A673 (cell line): Measurements from ENCODE around the gene HDHD3. TPM values are rescaled to one million over a fixed set of nuclear protein-coding genes. Genes with fewer than 3 reads are reported as not detected.

Experiments
- BruUV-seq: library from RNA; stranded (reverse); fragments of 400-500 nt; replicated peaks from 2 replicates; lab custom pipeline; 2021; lab: Mats Ljungman, UMichigan
- CTCF ChIA-PET: fragments of 300-600 bp; sonication (Branson Sonifier 250); formaldehyde crosslinking; loops from one replicate; lab custom pipeline; 2022; ENCODE audit warnings: antibody characterized with exemption; lab: Charles Lee
- POLR2A ChIA-PET: fragments of 300-600 bp; sonication (Branson Sonifier 250); formaldehyde crosslinking; loops from one replicate; lab custom pipeline; 2022; ENCODE audit warnings: antibody characterized with exemption; ENCODE audit not compliant: low non-redundant PET; lab: Charles Lee
- DNase-seq: peaks from one replicate; pipeline ENCODE4 v3.0.0-alpha.2; 2015; ENCODE audit warnings: low spot score
- H3K27ac ChIP-seq: fragments of 200-600 bp; sonication (generic); 2 replicates; pipeline ENCODE4 v1.5.1; 2016; ENCODE audit warnings: mixed run types, low read depth, mild to moderate bottlenecking, mixed read lengths, antibody characterized with exemption, low read length; ENCODE audit not compliant: poor library complexity, severe bottlenecking
- H3K27me3 ChIP-seq: fragments of 200-600 bp; sonication (generic); replicated peaks from 2 replicates; pipeline ENCODE4 v1.6.1; 2017; ENCODE audit warnings: mixed run types, low read depth, mild to moderate bottlenecking, mixed read lengths, antibody characterized with exemption, low read length; ENCODE audit not compliant: insufficient read depth, poor library complexity
- H3K36me3 ChIP-seq: fragments of 200-600 bp; sonication (generic); 2 replicates; pipeline ENCODE4 v1.6.1; 2016; ENCODE audit warnings: mixed run types, mild to moderate bottlenecking, mixed read lengths, antibody characterized with exemption, low read length; ENCODE audit not compliant: insufficient read depth, poor library complexity, severe bottlenecking
- H3K4me1 ChIP-seq: fragments of 200-600 bp; sonication (generic); 2 replicates; pipeline ENCODE4 v1.6.1; 2017; ENCODE audit warnings: mixed run types, mild to moderate bottlenecking, mixed read lengths, antibody characterized with exemption, low read length; ENCODE audit not compliant: insufficient read depth, poor library complexity, severe bottlenecking
- H3K4me3 ChIP-seq: fragments of 200-600 bp; sonication (generic); 2 replicates; pipeline ENCODE4 v1.5.1; 2016; ENCODE audit warnings: low read depth, mixed run types, mild to moderate bottlenecking, mixed read lengths, low read length; ENCODE audit not compliant: poor library complexity, severe bottlenecking
- H3K9me3 ChIP-seq: fragments of 200-600 bp; sonication (generic); 2 replicates; pipeline ENCODE4 v1.6.1; 2016; ENCODE audit warnings: mixed run types, low read depth, mild to moderate bottlenecking, mixed read lengths, antibody characterized with exemption, low read length; ENCODE audit not compliant: poor library complexity, severe bottlenecking
- EZH2 ChIP-seq: fragments of 200-600 bp; sonication (generic); IDR thresholded peaks from 2 replicates; pipeline ENCODE4 v1.6.1; 2017; ENCODE audit warnings: borderline replicate concordance, low read depth, mild to moderate bottlenecking, mixed read lengths, antibody characterized with exemption, low read length; ENCODE audit not compliant: poor library complexity, severe bottlenecking
- intact Hi-C: fragments of 100-400 bp; cut with micrococcal nuclease; formaldehyde crosslinking; loops from one replicate; pipeline ENCODE4 v1.10.0; 2022; ENCODE audit not compliant: unreplicated experiment
- total RNA-seq: library from RNA; stranded (reverse); gene quantifications from 2 replicates; pipeline ENCODE4 v1.2.3, GENCODE V29; 2021
- TF ChIP-seq, protein P1 (sequence below): fragments of 300-800, 200-600 bp; sonication (generic); conservative IDR thresholded peaks from 2 replicates; pipeline ENCODE4 v1.5.1; 2017; ENCODE audit warnings: low read depth, mild to moderate bottlenecking, antibody characterized with exemption, low read length, moderate library complexity, mixed read lengths

HDHD3 gene
- total RNA-seq, 1 experiment from 2014 or later = 9.4 TPM

DNA sequence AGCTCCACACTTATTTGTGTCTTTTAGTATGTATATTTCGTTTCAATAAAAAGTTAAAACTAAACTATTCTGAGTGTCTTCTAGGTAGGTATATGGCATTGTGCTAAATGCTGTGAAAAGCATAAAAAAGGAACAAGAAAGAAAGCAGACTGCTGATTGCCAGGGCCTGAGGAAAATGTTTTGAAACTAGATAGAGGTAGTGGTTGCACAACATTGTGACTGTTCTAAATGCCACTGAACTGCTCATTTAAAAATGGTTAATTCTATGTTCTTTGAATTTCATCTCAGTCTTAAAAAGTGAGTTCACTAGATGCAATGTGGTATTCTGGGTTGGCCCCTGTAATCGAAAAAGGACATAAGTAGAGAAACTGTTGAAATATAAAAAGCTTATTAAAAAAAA, 26.9 kb upstream of the HDHD3 start:
- peaks cover 17% of the 10 kb centered on the region for H3K36me3 ChIP-seq
- no peak for DNase-seq
- no peaks in the 10 kb centered on the region for H3K27me3 ChIP-seq
- ChIA-PET POLR2A (no interaction called here), CTCF (no interaction called here)
- H3K9me3 ChIP-seq = no peaks in the 10 kb centered on the region
- no TSS peak for BruUV-seq
- intact Hi-C loops = loop anchor here (5.0 to 10.0 kb wide), 3 partner anchors 99 to 189 kb away; partner anchors contain the start of genes CDC26, PRPF4 and RNF183
- TF ChIP-seq, protein P1, sequence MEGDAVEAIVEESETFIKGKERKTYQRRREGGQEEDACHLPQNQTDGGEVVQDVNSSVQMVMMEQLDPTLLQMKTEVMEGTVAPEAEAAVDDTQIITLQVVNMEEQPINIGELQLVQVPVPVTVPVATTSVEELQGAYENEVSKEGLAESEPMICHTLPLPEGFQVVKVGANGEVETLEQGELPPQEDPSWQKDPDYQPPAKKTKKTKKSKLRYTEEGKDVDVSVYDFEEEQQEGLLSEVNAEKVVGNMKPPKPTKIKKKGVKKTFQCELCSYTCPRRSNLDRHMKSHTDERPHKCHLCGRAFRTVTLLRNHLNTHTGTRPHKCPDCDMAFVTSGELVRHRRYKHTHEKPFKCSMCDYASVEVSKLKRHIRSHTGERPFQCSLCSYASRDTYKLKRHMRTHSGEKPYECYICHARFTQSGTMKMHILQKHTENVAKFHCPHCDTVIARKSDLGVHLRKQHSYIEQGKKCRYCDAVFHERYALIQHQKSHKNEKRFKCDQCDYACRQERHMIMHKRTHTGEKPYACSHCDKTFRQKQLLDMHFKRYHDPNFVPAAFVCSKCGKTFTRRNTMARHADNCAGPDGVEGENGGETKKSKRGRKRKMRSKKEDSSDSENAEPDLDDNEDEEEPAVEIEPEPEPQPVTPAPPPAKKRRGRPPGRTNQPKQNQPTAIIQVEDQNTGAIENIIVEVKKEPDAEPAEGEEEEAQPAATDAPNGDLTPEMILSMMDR = no peak
- no peak for TF ChIP-seq EZH2
- H3K27ac ChIP-seq = no peak overlapping the region
- H3K4me3 ChIP-seq = no peak overlapping the region
- peaks cover 4% of the 10 kb centered on the region for H3K4me1 ChIP-seq

DNA sequence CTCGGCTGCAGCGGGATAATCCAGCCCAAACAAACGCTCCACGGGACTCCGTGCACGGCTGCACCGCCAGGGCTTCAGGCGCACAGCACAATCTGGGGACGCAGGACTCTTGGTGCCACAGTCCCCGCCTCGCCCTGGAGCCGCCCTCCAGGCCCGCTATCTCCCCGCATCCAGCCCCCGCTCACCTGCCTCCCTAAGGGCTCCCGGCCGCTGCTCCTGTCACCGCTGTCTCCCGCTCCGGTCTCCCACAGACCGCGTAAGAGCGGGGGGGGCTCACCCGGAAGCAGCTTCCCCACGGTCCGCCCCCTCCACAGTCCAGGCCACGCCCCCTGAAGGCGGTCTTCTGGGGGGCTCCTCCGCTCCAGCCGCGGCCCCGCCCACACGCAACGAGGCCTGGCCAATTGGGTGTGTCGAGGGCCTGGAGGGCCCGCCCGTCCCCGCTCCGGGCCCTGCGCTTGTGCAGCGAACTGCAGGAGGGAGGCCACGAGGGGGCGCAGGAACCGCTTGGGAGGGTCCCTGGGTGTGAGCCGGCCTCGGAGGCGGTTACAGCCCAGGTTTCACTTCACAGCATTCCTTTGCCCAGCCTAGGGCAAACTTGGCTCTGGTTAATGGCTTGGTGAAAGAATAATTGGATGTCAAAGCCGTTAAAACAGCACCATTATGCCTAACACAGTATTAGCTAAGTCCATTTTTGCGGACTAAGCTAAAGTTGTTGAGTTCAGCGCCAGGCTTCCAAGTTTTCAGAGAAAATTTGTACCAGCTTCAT, 24.4 kb upstream of the HDHD3 start, which contains the start of gene ALAD:
ALAD (minus strand) TSS at position 258 of the 766 bp plus-strand sequence. CDS start 7,725 bp downstream, outside the sequence.
- peaks cover 4% of the 10 kb centered on the region for H3K4me1 ChIP-seq
- intact Hi-C loops = loop anchor here (2.0 to 10.0 kb wide), 4 partner anchors 96 to 258 kb away; partner anchors contain the start of genes CDC26, PRPF4 and RNF183
- no peak for TF ChIP-seq EZH2
- TF ChIP-seq, protein P1 = peak; percentile 99
- H3K4me3 ChIP-seq = peak within 1 kb of the TSS; percentile 95
- H3K27me3 ChIP-seq = no peaks in the 10 kb centered on the region
- peak within 1 kb of the TSS; percentile 57 for H3K27ac ChIP-seq
- ChIA-PET CTCF (interaction anchor here (0.6 to 2.0 kb wide), 6 partner anchors 8 to 257 kb away, joined by 3 to 12 read pairs (median 6); partner anchors contain the start of genes C9orf43 and POLE3), POLR2A (interaction anchor here (0.5 kb wide), 1 partner anchor 9 kb away, joined by 3 read pairs; the partner anchor contains the start of genes C9orf43 and POLE3)
- H3K9me3 ChIP-seq = no peaks in the 10 kb centered on the region
- peak; percentile 99 for DNase-seq
- no peaks in the 10 kb centered on the region for H3K36me3 ChIP-seq
- no TSS peak for BruUV-seq

DNA sequence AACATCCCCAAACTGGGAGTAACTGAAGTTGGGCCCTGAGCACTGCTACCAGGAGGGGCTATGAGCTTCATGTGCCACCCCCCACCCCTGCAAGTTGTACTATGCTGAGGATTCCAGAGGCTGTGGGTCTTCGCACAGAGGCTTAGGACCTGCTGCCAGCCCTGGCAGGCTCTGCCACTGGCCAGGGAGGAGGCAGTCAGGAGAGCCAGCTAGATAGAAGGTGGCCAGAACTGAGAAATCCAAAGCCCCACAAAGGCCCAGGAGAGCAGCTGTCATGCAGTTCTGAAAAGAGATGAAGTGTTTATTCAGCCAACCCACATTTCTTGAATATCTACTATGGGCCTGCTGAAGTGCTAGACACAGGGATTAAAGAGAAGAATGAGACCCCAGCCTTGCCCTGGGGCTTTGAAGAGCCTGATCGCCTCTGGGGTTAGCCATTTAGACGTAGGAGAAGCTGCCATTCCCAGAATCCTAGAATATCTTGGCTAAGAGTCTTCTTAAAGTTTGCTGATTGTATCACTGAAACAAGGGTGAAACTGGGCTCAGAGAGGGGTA, 22.9 kb upstream of the HDHD3 start:
- ChIA-PET CTCF (no interaction called here), POLR2A (no interaction called here)
- no peaks in the 10 kb centered on the region for H3K9me3 ChIP-seq
- peak overlapping the region; percentile 95 for H3K4me3 ChIP-seq
- intact Hi-C loops = loop anchor here (2.0 to 10.0 kb wide), 4 partner anchors 95 to 259 kb away; partner anchors contain the start of genes CDC26, PRPF4 and RNF183
- H3K36me3 ChIP-seq = no peaks in the 10 kb centered on the region
- peaks cover 4% of the 10 kb centered on the region for H3K4me1 ChIP-seq
- BruUV-seq = no TSS peak
- no peaks in the 10 kb centered on the region for H3K27me3 ChIP-seq
- TF ChIP-seq, protein P1 = no peak
- no peak for TF ChIP-seq EZH2
- peak overlapping the region; percentile 5 for H3K27ac ChIP-seq
- no peak for DNase-seq
